ENCODE results near the gene PRDM16. TPM values are rescaled to one million over a fixed set of nuclear protein-coding genes. Genes with fewer than 3 reads are reported as not detected.

The PRDM16 gene
- total RNA-seq, 1 experiment from 2014 or later, result 0.17 TPM

DNA sequence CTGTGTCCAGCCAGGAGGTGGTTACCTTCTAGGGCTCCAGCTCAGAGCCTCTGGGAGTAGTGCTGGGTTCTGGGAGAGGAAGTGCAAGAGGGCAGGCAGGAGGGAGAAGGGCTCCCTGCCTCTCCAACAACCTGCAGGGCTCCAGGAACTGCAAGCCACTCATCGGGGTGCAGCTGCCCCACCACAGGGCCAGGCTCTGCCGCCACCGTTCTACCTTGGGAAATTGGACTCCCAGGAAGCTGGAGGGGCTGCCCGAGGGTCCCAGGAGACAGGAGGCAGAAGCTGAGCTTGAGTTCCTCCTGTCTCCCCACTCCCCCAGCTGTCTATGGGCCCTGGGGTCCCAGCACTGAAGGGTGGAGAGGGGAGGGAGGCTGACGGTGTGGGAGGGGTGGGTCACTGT lies 7.4 kb upstream of the PRDM16 start:
- Histone ChIP-seq H2AFZ (ENCODE audit: low read length) (no peak overlapping the region), H2AK5ac (ENCODE audit: insufficient read length, low read length) (no peak overlapping the region), H3K79me1 (ENCODE audit: insufficient read depth, low read depth, low read length, poor library complexity, severe bottlenecking) (no peaks in the 10 kb centered on the region), H3K27me3 (ENCODE audit: insufficient read depth, low read length) (peaks cover 48% of the 10 kb centered on the region), H3K4ac (ENCODE audit: low read depth, low read length) (no peak overlapping the region), H4K20me1 (ENCODE audit: control insufficient read depth, insufficient read depth, insufficient read length) (no peaks in the 10 kb centered on the region), H3K79me2 (ENCODE audit: insufficient read depth, low read length) (no peaks in the 10 kb centered on the region), H4K91ac (ENCODE audit: insufficient read length, low read depth, low read length) (no peak overlapping the region), H3K23ac (ENCODE audit: insufficient read length, low read depth, low read length) (no peak overlapping the region), H3K4me2 (ENCODE audit: insufficient read depth, insufficient read length, low read length) (no peak overlapping the region), H2BK5ac (ENCODE audit: insufficient read length, low read length) (no peak overlapping the region), H3K4me1 (ENCODE audit: insufficient read depth, low read length) (no peaks in the 10 kb centered on the region), H3K56ac (ENCODE audit: insufficient read length, low read depth, low read length) (no peak overlapping the region), H3K9me3 (ENCODE audit: control insufficient read depth, low read depth, low read length) (no peaks in the 10 kb centered on the region), H2BK15ac (ENCODE audit: low read depth, low read length) (no peak overlapping the region), H2BK120ac (ENCODE audit: low read depth, low read length, poor library complexity, severe bottlenecking) (no peak overlapping the region), H2BK12ac (ENCODE audit: insufficient read length, low read depth, low read length) (no peak overlapping the region), H3K27ac (ENCODE audit: insufficient read length, low read depth, low read length) (no peak overlapping the region), H3K9ac (ENCODE audit: extremely low read depth, insufficient read length, low read length) (no peak overlapping the region), H4K8ac (replicated peaks; ENCODE audit: insufficient read length, low read depth, low read length) (no peak overlapping the region), H3K14ac (ENCODE audit: insufficient read depth, low read length) (no peak overlapping the region), H4K5ac (ENCODE audit: insufficient read length, low read depth, low read length) (no peak overlapping the region), H2BK20ac (ENCODE audit: low read depth, low read length, poor library complexity, severe bottlenecking) (no peak overlapping the region), H3K18ac (ENCODE audit: insufficient read length, low read depth, low read length) (no peak overlapping the region), H3T11ph (ENCODE audit: low read length) (no peak overlapping the region), H3K23me2 (ENCODE audit: insufficient read length, low read depth, low read length, poor library complexity, severe bottlenecking) (peaks cover 6% of the 10 kb centered on the region)
- no peak overlapping the region for H3K27ac Mint-ChIP-seq
- H3K36me3 Mint-ChIP-seq (ENCODE audit: insufficient read depth in 1 of 3, low read depth in 3 of 3), result no peaks in the 10 kb centered on the region
- no peak overlapping the region for H3K4me3 Mint-ChIP-seq
- H3K9me3 Mint-ChIP-seq, result no peaks in the 10 kb centered on the region
- DNase-seq, result peak; percentile 23
- H3K27me3 Mint-ChIP-seq (ENCODE audit: low read depth), result peaks cover 90% of the 10 kb centered on the region
- no CpG with 5 or more reads among the region's 5 CpGs for WGBS (ENCODE audit: extremely low coverage, insufficient read length, low lambda C conversion rate)
- H3K4me1 Mint-ChIP-seq, result peaks cover 3 to 13% of the 10 kb centered on the region in 2 experiments; a peak in 3 of 4 replicates
- no peak for TF ChIP-seq CTCF (conservative IDR thresholded peaks at IDR 0.05)

Data from H9 (cell line).